MM.1S (cell line): ENCODE data around the gene TLR9.

Experiments used
- EZH2 ChIP-seq: fragments of 300-600 bp; sonication (generic); optimal IDR thresholded peaks from 2 replicates; pipeline ENCODE3; 2017; ENCODE audit warnings: low read depth, mild to moderate bottlenecking, antibody characterized with exemption, low read length, mixed read lengths
- TF ChIP-seq, protein P1 (sequence below): fragments of 300-600 bp; sonication (generic); IDR thresholded peaks from 2 replicates; pipeline ENCODE4 v1.5.1; 2016; ENCODE audit warnings: antibody characterized with exemption, low read length, mixed read lengths

DNA sequence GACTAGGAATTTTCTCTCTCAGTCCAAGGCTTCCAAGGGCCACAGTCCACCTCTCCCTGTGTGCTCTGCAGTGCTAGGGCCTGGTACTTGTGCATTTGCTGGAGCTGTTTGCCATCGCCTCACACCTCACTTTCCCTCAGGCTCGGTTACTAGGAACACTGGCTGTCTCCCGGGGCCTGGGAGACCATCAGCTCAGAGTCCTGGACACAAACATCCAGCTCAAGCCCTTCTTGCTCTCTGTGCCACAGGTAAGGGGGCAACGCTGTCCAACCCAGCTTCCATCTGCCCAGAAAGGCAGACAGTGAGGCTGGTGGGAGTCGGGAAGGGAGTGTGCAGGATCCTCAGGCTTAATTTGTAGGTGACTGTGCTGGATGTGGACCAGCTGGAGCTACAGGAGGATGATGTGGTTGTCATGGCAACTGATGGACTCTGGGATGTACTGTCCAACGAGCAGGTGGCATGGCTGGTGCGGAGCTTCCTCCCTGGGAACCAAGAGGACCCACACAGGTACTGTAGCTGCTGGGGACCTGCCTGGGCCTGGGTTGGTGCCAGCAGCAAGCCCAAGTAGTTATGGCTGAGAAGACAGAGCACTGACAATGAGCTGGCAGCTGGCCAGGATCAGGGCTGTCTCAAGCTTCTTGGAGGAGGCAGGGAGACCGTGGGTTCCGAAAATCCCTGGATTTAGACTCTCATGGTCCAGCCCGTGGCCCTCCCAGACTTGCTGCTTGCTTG lies 23.5 kb upstream of the TLR9 start:
- TF ChIP-seq, protein P1, sequence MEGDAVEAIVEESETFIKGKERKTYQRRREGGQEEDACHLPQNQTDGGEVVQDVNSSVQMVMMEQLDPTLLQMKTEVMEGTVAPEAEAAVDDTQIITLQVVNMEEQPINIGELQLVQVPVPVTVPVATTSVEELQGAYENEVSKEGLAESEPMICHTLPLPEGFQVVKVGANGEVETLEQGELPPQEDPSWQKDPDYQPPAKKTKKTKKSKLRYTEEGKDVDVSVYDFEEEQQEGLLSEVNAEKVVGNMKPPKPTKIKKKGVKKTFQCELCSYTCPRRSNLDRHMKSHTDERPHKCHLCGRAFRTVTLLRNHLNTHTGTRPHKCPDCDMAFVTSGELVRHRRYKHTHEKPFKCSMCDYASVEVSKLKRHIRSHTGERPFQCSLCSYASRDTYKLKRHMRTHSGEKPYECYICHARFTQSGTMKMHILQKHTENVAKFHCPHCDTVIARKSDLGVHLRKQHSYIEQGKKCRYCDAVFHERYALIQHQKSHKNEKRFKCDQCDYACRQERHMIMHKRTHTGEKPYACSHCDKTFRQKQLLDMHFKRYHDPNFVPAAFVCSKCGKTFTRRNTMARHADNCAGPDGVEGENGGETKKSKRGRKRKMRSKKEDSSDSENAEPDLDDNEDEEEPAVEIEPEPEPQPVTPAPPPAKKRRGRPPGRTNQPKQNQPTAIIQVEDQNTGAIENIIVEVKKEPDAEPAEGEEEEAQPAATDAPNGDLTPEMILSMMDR: no peak
- TF ChIP-seq EZH2: no peak
